ENCODE results near the gene SLC4A5.

DNA sequence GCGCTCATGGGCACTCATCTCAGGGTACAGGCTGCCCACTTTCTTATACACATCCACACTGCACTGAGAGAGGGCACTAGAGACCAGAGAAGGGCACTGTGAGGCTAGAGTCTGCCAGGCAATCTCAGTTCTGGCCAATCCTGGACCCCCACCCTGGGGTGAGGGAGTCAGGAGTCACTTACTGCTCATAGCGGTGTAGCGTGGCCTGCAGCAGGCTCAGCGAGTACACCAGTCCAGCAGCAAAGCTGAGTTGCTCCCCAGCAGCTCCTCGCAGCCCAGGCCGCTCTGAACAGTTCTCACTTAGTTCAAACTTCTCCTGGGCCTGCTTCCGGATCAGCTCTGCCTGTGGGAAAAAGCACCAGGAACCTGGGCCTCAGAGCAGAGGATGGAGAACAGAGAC lies 24.6 kb upstream of the SLC4A5 start:
- TF ChIP-seq POLR2AphosphoS5 (IDR thresholded peaks at IDR 0.05; ENCODE audit: low read depth, low read length) (no peak), SIN3A (IDR thresholded peaks at IDR 0.05; ENCODE audit: borderline replicate concordance, insufficient read depth, low read length) (no peak), FOXP2 (optimal IDR thresholded peaks at IDR 0.05; ENCODE audit: borderline replicate concordance, extremely low read depth, extremely low read length, insufficient read depth) (no peak), TAF1 (IDR thresholded peaks at IDR 0.05; ENCODE audit: borderline replicate concordance, insufficient read depth, low read length) (no peak)
- TF ChIP-seq, protein P1, sequence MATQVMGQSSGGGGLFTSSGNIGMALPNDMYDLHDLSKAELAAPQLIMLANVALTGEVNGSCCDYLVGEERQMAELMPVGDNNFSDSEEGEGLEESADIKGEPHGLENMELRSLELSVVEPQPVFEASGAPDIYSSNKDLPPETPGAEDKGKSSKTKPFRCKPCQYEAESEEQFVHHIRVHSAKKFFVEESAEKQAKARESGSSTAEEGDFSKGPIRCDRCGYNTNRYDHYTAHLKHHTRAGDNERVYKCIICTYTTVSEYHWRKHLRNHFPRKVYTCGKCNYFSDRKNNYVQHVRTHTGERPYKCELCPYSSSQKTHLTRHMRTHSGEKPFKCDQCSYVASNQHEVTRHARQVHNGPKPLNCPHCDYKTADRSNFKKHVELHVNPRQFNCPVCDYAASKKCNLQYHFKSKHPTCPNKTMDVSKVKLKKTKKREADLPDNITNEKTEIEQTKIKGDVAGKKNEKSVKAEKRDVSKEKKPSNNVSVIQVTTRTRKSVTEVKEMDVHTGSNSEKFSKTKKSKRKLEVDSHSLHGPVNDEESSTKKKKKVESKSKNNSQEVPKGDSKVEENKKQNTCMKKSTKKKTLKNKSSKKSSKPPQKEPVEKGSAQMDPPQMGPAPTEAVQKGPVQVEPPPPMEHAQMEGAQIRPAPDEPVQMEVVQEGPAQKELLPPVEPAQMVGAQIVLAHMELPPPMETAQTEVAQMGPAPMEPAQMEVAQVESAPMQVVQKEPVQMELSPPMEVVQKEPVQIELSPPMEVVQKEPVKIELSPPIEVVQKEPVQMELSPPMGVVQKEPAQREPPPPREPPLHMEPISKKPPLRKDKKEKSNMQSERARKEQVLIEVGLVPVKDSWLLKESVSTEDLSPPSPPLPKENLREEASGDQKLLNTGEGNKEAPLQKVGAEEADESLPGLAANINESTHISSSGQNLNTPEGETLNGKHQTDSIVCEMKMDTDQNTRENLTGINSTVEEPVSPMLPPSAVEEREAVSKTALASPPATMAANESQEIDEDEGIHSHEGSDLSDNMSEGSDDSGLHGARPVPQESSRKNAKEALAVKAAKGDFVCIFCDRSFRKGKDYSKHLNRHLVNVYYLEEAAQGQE (IDR thresholded peaks at IDR 0.05; ENCODE audit: insufficient read depth in 1 of 2, low read depth in 2 of 2, low read length in 2 of 2) = no peak
